Fibroblast of lung (primary cell): ENCODE measurements around the gene TBX19. TPM values are rescaled to one million over a fixed set of nuclear protein-coding genes. Genes with fewer than 3 reads are reported as not detected.

ENCODE experiments used
- DNase-seq, 2 donors: peaks; one replicate each; pipeline versions ENCODE4 v3.0.0 to v3.0.0-alpha.2; 2010; ENCODE audit warnings: low read depth in 2 of 2
- H2AFZ ChIP-seq: 2 replicates; pipeline ENCODE4 v1.5.1; 2012; ENCODE audit warnings: low read length, control low read depth, inconsistent platforms
- H3K27ac ChIP-seq: 2 replicates; pipeline ENCODE4 v1.5.1; 2011; ENCODE audit warnings: low read length, control low read depth; ENCODE audit not compliant: insufficient read depth
- H3K27me3 ChIP-seq: 2 replicates; pipeline ENCODE4 v1.5.1; 2011; ENCODE audit warnings: mild to moderate bottlenecking, low read length; ENCODE audit not compliant: control insufficient read depth, insufficient read depth
- H3K36me3 ChIP-seq: 2 replicates; pipeline ENCODE4 v1.5.1; 2011; ENCODE audit warnings: low read length; ENCODE audit not compliant: control insufficient read depth, insufficient read depth
- H3K4me1 ChIP-seq: 2 replicates; pipeline ENCODE4 v1.5.1; 2011; ENCODE audit warnings: low read length; ENCODE audit not compliant: control insufficient read depth, insufficient read depth; ENCODE audit errors: extremely low read depth
- H3K4me2 ChIP-seq: 2 replicates; pipeline ENCODE4 v1.5.1; 2011; ENCODE audit warnings: low read length, control low read depth; ENCODE audit not compliant: insufficient read depth; ENCODE audit errors: extremely low read depth
- H3K4me3 ChIP-seq, 4 experiments: fragments of 200-600 bp in 1 of 4; sonication (generic) in 1 of 4; replicated peaks in 1 of 4; 2 replicates each; pipeline ENCODE4 v1.5.1; 2011 to 2016; ENCODE audit warnings: low read length in 4 of 4, low read depth in 3 of 4, mild to moderate bottlenecking in 3 of 4, control low read depth in 2 of 4, inconsistent platforms in 1 of 4, mixed read lengths in 1 of 4; ENCODE audit not compliant: insufficient read depth in 1 of 4; ENCODE audit errors: control extremely low read depth in 1 of 4
- H3K79me2 ChIP-seq: 2 replicates; pipeline ENCODE4 v1.5.1; 2012; ENCODE audit warnings: mild to moderate bottlenecking, low read length, inconsistent platforms; ENCODE audit not compliant: control insufficient read depth, insufficient read depth
- H3K9ac ChIP-seq: 2 replicates; pipeline ENCODE4 v1.5.1; 2011; ENCODE audit warnings: mild to moderate bottlenecking, low read length, control low read depth; ENCODE audit not compliant: insufficient read depth
- H3K9me3 ChIP-seq: 2 replicates; pipeline ENCODE4 v1.5.1; 2012; ENCODE audit warnings: low read depth, low read length; ENCODE audit not compliant: control insufficient read depth, insufficient read depth
- H4K20me1 ChIP-seq: 2 replicates; pipeline ENCODE4 v1.5.1; 2011; ENCODE audit warnings: low read length; ENCODE audit not compliant: control insufficient read depth, insufficient read depth; ENCODE audit errors: extremely low read depth
- EZH2 ChIP-seq: IDR thresholded peaks from 2 replicates; pipeline ENCODE4 v1.5.1; 2012; ENCODE audit warnings: low read length, control low read depth, mild to moderate bottlenecking; ENCODE audit errors: missing control alignments
- polyA plus RNA-seq, 2 donors: library from polyadenylated mRNA; depleted of rRNA in 1 of 2; stranded (reverse) in 1 of 2; unstranded in 1 of 2; fragments of >200 nt; gene quantifications; 2 replicates each; pipeline ENCODE4 v1.2.1, GENCODE V29; 2011 to 2012; ENCODE audit warnings: missing spikeins in 1 of 2
- total RNA-seq: library from RNA; depleted of rRNA; stranded (reverse); fragments of >200 nt; gene quantifications from 2 replicates; pipeline ENCODE4 v1.2.1, GENCODE V29; 2014
- TF ChIP-seq, protein P1 (sequence below), 2 donors: IDR thresholded peaks in 1 of 2; conservative IDR thresholded peaks in 1 of 2; 1 replicate in 1 of 2; 2 replicates in 1 of 2; pipeline ENCODE4 v1.5.1; 2011 to 2012; ENCODE audit warnings: low read length in 2 of 2, control low read depth in 1 of 2, inconsistent platforms in 1 of 2, low read depth in 1 of 2, mild to moderate bottlenecking in 1 of 2

TBX19 gene
- total and polyA plus RNA-seq, 2 donors (not counting 1 experiment from before 2014, with no cell fraction given) = 0.94 to 1.2 TPM

DNA sequence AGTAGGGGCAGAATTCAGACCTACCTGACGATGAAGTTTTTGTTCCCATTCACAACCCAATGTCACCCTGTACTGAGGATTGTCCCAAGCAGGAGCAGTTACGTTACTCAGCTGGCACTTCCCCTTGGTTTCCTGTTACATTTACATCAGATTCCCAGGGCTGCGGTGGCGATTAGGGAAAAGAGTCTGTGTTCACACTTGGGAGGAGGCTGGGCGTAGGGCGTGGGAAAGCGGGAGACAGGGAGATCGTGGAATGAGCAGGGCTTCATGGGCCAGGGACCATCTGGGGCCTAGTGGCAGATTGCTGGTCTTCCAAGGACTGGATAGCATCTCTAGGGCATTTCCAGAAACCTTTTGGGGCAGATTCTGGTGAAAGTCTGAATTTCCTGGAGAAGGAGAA lies 39.0 kb downstream of the TBX19 start:
- Histone ChIP-seq H3K27ac (no peak overlapping the region), H2AFZ (no peak overlapping the region), H3K27me3 (no peaks in the 10 kb centered on the region), H3K9ac (no peak overlapping the region), H4K20me1 (no peaks in the 10 kb centered on the region), H3K4me1 (peaks cover 2% of the 10 kb centered on the region), H3K9me3 (no peaks in the 10 kb centered on the region), H3K4me3 (no peak overlapping the region), H3K36me3 (no peaks in the 10 kb centered on the region), H3K79me2 (no peaks in the 10 kb centered on the region), H3K4me2 (no peak overlapping the region)
- no peak for DNase-seq
- TF ChIP-seq, protein P1, sequence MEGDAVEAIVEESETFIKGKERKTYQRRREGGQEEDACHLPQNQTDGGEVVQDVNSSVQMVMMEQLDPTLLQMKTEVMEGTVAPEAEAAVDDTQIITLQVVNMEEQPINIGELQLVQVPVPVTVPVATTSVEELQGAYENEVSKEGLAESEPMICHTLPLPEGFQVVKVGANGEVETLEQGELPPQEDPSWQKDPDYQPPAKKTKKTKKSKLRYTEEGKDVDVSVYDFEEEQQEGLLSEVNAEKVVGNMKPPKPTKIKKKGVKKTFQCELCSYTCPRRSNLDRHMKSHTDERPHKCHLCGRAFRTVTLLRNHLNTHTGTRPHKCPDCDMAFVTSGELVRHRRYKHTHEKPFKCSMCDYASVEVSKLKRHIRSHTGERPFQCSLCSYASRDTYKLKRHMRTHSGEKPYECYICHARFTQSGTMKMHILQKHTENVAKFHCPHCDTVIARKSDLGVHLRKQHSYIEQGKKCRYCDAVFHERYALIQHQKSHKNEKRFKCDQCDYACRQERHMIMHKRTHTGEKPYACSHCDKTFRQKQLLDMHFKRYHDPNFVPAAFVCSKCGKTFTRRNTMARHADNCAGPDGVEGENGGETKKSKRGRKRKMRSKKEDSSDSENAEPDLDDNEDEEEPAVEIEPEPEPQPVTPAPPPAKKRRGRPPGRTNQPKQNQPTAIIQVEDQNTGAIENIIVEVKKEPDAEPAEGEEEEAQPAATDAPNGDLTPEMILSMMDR (conservative IDR thresholded peaks at IDR 0.05 in 1 of 2, IDR thresholded peaks at IDR 0.05 in 1 of 2; ENCODE audit: low read depth in 1 of 2, low read length in 2 of 2) = no peak
- TF ChIP-seq EZH2 = no peak

DNA sequence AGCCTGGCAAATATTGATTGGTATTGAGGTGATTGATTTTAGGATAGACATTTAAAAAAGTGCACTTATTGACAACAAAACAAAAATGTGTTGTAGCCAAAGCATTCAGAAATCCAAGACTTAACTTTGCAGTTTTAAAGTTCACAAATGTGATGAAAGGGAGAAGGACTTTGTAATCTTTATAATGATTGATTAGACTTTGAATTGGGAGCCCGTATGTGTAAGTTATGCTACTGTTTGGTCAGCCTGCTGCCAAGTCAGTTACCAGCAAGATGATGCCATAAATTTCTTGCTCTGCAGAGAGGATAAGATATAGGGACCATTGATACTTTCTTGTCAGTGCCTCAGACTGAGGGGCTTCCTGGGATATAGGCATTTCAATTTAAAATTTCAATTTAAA lies 39.5 kb downstream of the TBX19 start:
- TF ChIP-seq, protein P1 (conservative IDR thresholded peaks at IDR 0.05 in 1 of 2, IDR thresholded peaks at IDR 0.05 in 1 of 2; ENCODE audit: low read depth in 1 of 2, low read length in 2 of 2) = no peak
- no peak for TF ChIP-seq EZH2
- Histone ChIP-seq H3K27me3 (no peaks in the 10 kb centered on the region), H3K4me1 (peaks cover 2% of the 10 kb centered on the region), H3K27ac (no peak overlapping the region), H3K9me3 (no peaks in the 10 kb centered on the region), H4K20me1 (no peaks in the 10 kb centered on the region), H3K79me2 (no peaks in the 10 kb centered on the region), H3K9ac (no peak overlapping the region), H3K4me3 (no peak overlapping the region), H3K4me2 (no peak overlapping the region), H3K36me3 (no peaks in the 10 kb centered on the region), H2AFZ (no peak overlapping the region)
- DNase-seq = no peak

DNA sequence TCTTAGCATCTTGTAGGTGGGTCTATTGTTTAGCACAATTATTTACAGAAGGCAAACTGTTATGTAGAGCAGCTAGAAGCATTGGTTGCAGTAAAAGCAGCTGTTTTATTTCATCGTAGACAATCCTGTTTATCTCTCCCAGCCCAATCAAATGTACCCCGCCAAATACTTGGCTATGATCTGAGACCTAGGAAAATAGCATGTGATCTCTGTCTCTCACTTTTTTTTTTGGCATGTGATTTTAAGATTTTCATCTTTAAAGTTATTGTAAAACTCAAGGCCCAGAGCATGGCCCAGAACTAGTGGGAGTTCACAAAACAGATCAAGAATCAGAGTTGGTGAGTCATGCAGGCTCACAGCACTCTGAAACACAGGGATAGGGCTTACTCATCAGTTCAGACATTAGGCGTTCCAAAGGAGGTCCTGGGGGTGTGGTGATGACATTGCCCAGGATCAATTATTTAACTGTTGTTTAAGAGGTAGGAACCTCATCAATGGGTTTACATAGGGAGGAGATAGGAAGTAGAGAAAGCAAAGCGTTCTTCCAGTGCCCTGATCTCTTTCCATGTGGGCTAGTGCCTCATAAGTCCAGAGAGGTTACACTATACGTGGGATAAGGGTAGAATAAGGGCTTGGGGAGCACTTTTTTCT lies 40.2 kb downstream of the TBX19 start:
- no peaks in the 10 kb centered on the region for H3K27me3 ChIP-seq
- H3K79me2 ChIP-seq = no peaks in the 10 kb centered on the region
- no peak overlapping the region for H2AFZ ChIP-seq
- H3K36me3 ChIP-seq = no peaks in the 10 kb centered on the region
- H3K4me2 ChIP-seq = no peak overlapping the region
- H3K4me1 ChIP-seq = peaks cover 2% of the 10 kb centered on the region
- no peaks in the 10 kb centered on the region for H4K20me1 ChIP-seq
- TF ChIP-seq, protein P1 (conservative IDR thresholded peaks at IDR 0.05 in 1 of 2, IDR thresholded peaks at IDR 0.05 in 1 of 2; ENCODE audit: low read depth in 1 of 2, low read length in 2 of 2) = no peak
- TF ChIP-seq EZH2 = no peak
- no peak overlapping the region for H3K4me3 ChIP-seq
- H3K9ac ChIP-seq = no peak overlapping the region
- peak; percentile 90 to 91 for DNase-seq
- no peaks in the 10 kb centered on the region for H3K9me3 ChIP-seq
- H3K27ac ChIP-seq = no peak overlapping the region
